Activated T-helper 1 cell treated with anti-CD3 and anti-CD28 coated beads, Interleukin-2, amount 50 U/mL, for 16 hours (primary cell): ENCODE data around the gene DLEU7.
A peak's percentile ranks its signal among the peaks of the same experiment; 100 is the strongest.

Experiments used
- DNase-seq, 2 donors: peaks; one replicate each; pipeline ENCODE4 v3.0.0-alpha.2; 2020; ENCODE audit warnings: low read depth in 1 of 2, low spot score in 1 of 2

DLEU7 gene

GRCh38 chr13:50844084-50844875 is 788 bp upstream of the DLEU7 start:
- DNase-seq = no peak

GRCh38 chr13:50842990-50843256 is 569 bp downstream of the DLEU7 start:
- no peak for DNase-seq

- DNase-seq = no peak
Measured at GRCh38 chr13:50842251-50842989, 1.1 kb downstream of the DLEU7 start.

DNA sequence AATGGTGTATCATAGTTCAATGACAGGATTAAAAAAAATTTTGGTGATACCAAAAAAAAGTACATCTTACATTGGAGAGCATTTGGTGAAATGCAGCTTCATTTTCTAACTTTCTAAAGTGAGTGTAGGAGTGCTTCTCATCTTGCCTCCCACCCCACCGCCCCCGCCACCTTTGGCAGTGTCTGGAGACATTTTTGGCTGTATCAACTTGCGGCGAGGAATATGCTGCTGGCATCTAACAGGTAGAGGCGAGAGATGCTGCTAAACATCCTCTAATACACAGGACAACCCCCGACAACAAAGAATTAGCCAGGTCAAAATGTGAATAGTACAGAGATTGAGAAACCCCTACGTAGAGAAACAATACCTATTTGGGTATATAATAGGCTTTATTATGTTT is 1.7 kb downstream of the DLEU7 start:
- no peak for DNase-seq

DNA sequence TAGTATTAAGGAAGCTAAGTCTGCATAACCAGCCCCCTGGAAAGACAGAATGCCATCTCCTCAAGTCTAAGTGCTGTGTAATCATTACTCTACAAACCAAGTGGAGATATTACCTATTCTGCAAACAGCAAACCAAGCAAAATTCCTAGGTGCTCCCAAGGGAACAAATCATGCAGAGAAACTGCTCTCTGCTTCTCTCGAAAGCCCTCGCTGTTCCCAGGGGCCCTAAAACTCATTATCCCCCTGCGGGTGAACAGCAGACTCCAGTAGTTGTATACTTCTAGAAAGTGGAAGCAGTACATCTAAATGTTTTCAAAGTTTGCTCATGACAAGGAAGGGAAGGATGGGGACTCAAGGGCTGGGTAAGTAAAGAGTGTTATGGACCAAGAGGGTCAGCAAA is 3.2 kb downstream of the DLEU7 start:
- DNase-seq = no peak

- DNase-seq = no peak
Measured at GRCh38 chr13:50839828-50840227, 3.7 kb downstream of the DLEU7 start.

DNA sequence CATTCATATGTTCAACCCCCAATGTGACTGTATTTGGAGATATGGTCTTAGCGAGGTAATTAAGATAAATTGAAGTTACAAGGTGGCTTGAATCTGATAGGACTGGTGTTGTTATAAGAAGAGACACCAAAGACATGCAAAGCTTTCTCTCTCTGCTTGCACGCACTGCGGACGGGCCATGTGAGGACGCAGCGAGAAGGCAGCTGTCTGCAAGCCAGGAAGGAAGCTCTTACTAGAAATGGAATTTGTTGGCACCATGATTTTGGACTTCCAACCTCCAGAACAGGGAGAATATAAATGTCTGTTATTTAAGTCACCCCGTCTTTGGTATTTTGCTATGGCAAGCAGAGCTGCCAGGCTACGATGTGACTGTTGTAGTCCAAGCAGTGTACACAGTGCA is 4.8 kb downstream of the DLEU7 start:
- no peak for DNase-seq

DNA sequence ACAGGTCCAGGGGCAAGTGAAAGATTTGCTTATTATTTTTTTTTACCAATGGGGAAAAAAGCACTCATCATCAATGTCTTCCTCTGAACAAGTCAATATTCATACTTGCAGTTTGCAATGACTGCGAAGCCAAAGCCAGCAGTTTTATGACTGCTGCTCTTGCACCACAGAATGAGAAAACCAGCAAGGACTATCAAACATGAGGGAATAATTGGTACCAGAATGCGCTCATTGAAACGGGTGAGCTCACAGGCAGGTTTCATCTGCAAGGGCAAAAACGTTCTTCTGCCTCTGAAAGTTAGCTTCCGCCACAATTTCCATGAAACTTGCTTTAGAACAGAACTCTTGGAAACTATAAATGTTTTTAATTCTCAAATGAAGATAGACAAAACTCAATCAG is 5.5 kb downstream of the DLEU7 start:
- DNase-seq = no peak

GRCh38 chr13:50831512-50831911 is 12.0 kb downstream of the DLEU7 start:
- no peak for DNase-seq

DNA sequence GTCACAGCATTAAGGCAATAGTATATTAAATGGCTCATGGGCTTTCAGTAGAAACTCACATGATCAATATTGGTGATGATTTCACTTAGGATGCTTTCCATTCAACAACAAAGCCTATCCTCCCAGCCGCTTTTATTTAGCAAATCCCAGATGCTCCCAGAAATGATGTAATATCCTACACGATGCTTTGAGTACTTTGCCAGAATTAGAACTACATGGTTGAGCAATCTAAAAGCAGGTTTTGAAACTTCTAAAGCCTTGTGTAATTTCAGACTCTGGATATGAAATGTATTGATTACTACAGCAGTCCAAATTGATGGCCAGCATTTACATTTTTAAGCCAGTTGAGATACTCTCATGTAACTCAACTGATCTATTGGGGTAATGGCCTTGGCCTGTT is 13.6 kb downstream of the DLEU7 start:
- DNase-seq = no peak

DNA sequence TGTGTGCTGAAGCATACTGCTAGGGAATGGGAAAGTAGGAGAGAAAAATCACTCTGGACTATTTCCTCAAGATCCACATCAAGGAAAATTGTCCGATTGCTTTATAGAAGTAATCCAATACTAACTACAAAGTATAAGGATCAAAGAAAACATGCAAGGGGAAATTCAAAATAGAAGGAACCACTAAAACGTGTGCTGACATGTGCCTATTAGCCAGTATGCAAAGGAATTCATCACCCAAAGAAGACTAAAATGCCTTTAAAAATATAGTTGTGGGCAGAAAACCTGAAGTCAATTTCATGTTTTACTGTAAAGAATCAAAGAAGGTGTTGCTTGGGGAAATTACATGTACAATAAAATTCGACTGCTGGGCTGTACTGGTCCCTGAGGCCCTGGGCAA is 14.3 kb downstream of the DLEU7 start:
- DNase-seq = no peak

DNA sequence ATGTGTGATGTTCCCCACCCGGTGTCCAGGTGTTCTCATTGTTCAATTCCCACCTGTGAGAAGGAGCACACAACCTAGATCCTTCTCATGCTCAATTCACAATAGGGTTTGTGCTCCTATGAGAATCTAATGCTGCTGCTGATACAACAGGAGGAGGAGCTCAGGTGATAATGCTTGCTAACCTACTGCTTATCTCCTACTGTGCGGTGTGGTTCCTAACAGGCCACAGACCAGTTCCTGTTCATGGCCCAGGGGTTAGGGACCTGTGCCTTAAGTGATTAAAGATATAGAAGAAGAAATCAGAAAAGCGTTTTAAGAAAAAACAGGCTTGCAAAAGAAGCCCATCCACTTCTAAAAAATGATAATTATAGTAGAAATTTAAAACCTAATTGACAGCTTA is 17.5 kb downstream of the DLEU7 start:
- DNase-seq = no peak

DNA sequence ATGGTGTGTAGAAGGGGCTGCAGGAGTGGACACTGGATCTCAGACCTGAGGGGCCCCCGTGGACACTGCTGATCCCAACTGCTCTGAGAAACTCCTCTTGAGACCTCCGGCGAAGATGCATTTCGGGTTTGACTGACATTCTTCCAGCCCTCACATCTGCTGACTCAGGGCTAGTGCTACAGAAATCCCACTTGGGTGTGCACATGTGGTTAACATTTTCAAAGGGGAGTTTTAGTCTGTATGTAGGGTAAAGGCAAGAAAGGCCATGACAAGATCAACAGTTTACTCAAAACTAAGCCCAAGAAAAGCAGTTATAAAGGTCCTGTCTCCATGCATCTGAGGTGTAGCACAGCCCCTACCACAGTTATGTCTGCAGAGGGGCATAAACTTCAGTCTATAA is 31.2 kb downstream of the DLEU7 start:
- no peak for DNase-seq

DNA sequence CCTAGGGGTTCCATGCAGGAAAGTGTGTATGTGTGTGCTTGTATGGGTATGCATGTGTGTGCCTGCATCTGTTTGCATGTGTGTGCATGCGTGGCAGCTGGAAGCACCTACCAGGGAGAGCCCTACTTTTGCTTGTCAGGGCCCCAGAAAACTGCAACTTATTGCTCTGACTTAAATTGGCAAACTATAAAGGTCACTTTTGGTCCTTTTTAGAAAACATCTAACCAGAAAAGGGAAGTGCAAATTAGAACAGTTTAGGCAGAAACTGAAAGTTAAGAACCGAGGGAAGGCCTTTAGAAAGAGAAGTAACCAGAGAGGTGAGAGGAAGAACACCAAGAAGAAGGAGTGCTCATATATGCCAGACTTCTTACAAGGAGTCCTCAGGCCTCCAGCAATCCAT is 32.5 kb downstream of the DLEU7 start:
- DNase-seq = no peak

- no peak for DNase-seq
Measured at GRCh38 chr13:50810468-50810867, 33.0 kb downstream of the DLEU7 start.

DNA sequence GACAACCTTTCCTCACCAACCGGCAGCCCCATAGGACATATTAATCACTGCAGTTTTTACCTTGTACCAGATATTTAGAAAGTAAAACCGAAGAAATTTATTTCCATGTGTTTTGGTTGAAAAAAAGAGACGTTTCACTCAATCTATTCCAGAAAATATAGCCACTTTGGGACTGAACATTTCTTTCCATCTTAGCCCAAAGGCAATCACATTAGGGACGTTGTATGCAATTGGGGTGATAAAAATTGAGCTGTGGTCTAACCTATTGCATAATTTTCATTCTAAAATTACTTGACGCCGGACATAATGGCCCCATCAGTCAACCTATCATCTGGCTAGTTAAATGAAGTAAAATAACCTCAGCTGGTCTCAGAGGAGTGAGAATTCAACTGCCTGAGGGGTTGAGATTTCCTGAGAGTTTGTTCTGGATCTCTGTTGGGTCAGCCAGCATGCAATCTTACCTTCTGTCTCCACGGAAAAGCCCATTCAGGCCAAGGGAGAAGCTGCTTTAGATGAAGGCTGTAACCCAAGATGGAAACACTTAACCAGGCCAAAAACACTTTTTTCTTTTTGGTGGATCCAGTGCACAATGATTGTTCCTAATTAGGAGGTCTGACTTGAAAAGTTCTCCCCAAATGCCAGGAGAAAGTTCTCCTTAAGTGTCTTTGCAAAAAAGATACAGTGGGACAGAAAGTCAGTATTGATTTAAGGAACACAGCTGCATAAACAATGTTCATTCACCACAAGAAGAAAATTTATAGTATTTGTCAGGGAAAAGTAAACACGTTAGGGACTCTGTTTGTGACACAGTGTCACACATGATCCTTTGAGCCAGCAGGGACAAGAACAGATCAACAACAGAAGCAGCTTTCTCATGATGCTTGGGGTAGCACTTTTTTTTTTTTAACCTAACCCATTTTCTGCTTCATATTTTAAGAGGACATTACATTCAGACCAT is 34.1 kb downstream of the DLEU7 start:
- DNase-seq = no peak

GRCh38 chr13:50805805-50806204 is 37.7 kb downstream of the DLEU7 start:
- no peak for DNase-seq

DNA sequence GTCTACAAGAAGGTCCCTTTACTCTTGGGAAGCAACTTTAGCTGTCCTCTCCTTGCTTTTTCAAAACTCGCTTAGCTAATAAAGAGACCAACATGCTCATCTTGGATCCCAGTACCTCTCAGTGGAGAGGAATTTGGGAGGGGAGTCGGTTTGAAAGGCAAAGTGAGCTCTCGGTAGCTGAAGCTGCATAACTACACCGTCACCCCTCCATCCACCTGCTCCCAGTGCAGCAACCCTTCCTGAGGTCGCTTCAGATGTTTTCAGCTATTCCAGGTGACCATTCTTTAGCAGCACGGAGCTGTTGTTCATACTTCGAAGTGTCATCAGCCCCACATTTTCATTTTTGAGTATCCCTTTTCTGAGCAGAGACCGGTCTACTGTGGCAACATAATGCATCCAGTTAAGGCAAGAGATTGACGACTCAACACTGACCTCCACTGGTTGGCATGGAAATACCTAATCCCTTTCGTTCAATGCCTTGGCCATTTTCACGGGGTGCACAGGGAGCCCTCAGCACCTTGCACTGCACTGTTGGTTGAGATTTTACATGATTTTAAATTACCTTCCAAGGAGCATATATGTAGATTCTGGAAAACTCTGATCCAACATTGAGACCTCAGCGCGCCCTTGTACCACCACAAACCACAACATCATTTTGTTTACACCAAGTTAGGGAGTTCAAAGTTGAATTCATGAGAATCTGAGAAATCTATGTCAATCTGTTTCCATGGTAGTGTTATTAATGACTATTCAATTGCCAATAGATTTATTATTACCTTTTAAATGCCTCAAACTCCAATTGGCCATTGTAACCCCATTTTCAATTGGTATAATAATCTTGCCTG is 42.2 kb downstream of the DLEU7 start:
- DNase-seq = peak; percentile 6 to 36

- no peak for DNase-seq
Measured at GRCh38 chr13:50800091-50800739, 43.3 kb downstream of the DLEU7 start.

- DNase-seq = no peak
Measured at GRCh38 chr13:50798923-50799322, 44.6 kb downstream of the DLEU7 start.
